Hypothalamus (tissue), 51 donors: ENCODE data around the gene TNIK.
"Not testable (repeated sequence)": the region's sequence is repeated elsewhere in the genome, so short reads cannot be mapped to it uniquely, and the experiment has no call there.

ENCODE experiments used
- DNase-seq, 51 donors: peaks; one replicate each; lab custom pipeline; 2025; lab: John Stamatoyannopoulos, UW

Gene TNIK

GRCh38 chr3:171371354-171371753, 88.9 kb downstream of the TNIK start:
- DNase-seq, result no peak

GRCh38 chr3:171369156-171369555, 91.0 kb downstream of the TNIK start:
- DNase-seq, result no peak

GRCh38 chr3:171366738-171367137, 93.5 kb downstream of the TNIK start:
- not testable (repeated sequence) for DNase-seq

- DNase-seq, result no peak
These were observed 94.2 kb downstream of the TNIK start for GRCh38 chr3:171366043-171366442.

- no peak for DNase-seq
These were observed 94.7 kb downstream of the TNIK start for GRCh38 chr3:171365489-171365888.

GRCh38 chr3:171364500-171364899, 95.7 kb downstream of the TNIK start:
- DNase-seq, result no peak

GRCh38 chr3:171363202-171363601, 97.0 kb downstream of the TNIK start:
- DNase-seq, result no peak

GRCh38 chr3:171362575-171362974, 97.6 kb downstream of the TNIK start:
- DNase-seq, result no peak

- no peak for DNase-seq
These were observed 101.4 kb downstream of the TNIK start for GRCh38 chr3:171358881-171359198.

GRCh38 chr3:171358181-171358880, 101.9 kb downstream of the TNIK start:
- DNase-seq, result no peak

- no peak for DNase-seq
These were observed 102.5 kb downstream of the TNIK start for GRCh38 chr3:171357721-171358120.

- DNase-seq, result no peak
These were observed 104.0 kb downstream of the TNIK start for GRCh38 chr3:171356251-171356650.

GRCh38 chr3:171354706-171355582, 105.3 kb downstream of the TNIK start:
- no peak for DNase-seq

- no peak for DNase-seq
These were observed 106.0 kb downstream of the TNIK start for GRCh38 chr3:171354049-171354705.

GRCh38 chr3:171353423-171353822, 106.8 kb downstream of the TNIK start:
- DNase-seq, result no peak

- no peak for DNase-seq
These were observed 107.7 kb downstream of the TNIK start for GRCh38 chr3:171352387-171352935.

- peak in 3 of 51 donors; percentile 23 to 30 (median 28) for DNase-seq
These were observed 108.5 kb downstream of the TNIK start for GRCh38 chr3:171351676-171352075.

- DNase-seq, result no peak
These were observed 109.8 kb downstream of the TNIK start for GRCh38 chr3:171350364-171350763.

GRCh38 chr3:171349392-171349791, 110.8 kb downstream of the TNIK start:
- peak in 1 of 51 donors; percentile 28 for DNase-seq

GRCh38 chr3:171348121-171348520, 112.1 kb downstream of the TNIK start:
- DNase-seq, result no peak
